Inflammatory macrophage (primary cell): ENCODE results near the gene GPATCH2L.
A peak's percentile ranks its signal among the peaks of the same experiment; 100 is the strongest.

ENCODE experiments used
- DNase-seq, 2 donors: peaks; one replicate each; pipeline ENCODE4 v3.0.0-alpha.2; 2020 to 2022

Gene GPATCH2L

DNA sequence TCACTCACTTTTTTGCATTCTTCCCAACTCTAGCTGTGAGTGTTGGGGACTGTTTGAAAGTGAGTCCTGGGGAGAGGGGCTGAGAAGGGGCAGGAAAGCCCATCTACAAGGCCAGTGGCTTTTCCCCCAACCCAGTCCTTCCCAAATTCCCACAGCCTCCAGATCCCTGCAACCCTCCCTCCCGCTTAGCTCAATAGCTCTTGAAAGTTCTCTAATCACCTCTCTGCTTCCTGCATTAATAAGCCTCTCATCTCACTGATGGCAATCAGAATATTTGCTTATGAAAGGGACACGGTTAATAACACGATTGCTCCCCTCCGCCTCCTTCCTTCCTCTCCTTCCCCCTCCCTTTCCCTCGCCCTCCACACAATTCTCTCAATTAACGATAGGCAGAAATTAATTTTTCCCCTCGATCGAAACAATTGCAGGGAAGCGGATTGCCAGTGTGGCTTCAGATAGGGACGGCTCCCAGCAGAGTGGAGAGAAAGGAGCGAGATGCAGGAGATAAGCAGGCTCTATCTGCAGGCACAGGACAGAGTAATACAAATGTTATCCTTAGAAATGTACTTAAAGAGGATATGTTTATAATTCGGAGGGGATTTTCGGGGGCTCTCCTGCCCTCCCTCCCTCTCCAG is 15.1 kb upstream of the GPATCH2L start:
- DNase-seq, result no peak

DNA sequence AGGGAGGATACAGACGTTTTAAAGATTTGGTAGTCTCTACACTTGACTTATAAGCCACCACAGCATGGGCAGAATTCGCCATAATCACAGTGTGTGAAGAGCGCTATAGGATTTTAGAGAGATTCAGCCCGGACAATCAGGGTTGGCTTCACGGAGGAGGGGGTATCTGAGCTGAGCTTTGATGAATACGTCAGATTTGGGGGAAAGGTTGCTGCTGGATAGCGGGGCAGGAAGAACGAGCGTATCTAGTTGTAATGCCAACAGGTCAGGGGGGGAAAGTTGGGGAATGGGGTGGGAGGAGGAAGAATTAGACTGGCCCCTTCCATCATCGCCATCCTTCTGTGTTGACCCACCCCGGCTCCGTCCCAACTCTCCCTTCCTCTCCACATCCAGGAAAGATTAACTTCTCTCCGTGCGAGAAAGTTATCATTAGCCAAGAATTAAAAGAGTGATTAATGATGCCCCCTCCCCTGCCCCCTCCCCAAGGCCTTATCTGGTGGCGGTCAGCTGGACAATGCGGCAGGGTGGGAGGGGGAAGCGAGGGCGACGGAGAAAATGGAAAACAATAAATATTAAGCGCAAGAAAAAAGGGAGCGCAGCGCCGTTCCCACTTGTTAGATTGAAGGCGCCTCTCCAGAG is 13.5 kb upstream of the GPATCH2L start:
- no peak for DNase-seq

DNA sequence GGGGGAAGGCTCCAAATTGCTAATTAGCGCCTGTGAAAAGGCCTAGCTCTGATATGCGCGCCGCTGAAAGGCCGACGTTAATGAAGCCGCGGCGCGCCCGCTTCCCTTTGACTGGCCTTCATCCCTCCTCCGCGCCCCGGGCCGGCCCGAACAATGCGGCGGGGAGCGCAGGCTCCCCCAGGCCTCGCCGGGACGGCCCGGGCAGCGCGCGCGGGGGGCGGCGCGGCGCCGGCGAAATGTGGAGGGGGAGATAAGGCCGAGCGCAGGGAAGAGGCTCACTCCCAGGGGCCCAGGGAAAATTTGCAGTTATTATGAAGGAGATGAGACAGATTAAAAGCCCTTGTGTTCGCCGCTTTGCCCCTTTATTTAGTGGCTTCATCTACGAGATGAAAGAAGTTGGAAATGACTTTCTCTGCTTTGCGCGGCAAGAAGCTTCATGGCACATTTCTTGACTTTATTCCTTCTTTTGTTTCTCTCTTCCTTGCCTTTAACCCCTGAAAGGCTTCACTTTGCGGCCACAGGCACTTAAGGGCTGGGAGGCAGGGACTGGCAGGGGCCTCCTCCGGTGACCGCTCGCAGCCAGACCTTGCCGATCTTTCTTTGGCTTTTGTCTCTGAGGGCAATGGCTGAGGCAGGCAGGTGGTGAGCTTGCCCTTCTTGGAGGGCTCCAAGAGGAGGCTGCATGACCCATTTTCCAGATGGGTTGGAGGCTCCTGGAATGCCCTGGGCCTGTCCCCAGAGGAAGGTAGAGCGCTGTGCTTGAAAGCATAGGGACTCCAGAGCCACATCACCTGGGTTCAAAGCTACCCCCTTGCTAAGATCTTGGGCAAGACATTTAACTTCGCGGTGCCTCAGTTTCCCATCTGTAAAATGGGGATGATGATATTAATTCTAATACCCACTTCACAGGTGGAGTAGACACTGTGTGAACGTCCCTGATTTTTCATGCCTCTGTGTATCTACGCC is 12.7 kb upstream of the GPATCH2L start:
- DNase-seq, result no peak

DNA sequence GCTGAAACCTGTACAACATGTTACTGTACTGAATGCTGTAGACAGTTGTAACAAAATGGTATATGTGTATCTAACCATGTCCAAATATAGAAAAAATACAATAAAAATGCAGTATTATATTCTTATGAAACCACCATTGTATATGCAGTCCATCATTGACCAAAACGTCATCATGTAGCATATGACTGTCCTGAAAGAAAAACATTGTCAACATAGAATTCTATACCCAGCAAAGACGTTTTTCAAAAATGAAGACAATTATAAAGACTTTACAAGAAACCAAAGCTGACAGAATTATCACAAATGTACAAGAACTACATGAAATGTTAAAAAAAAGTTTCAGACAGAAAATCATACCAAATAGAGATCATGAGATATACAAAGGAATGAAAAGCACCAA is 8.1 kb upstream of the GPATCH2L start:
- DNase-seq, result no peak

DNA sequence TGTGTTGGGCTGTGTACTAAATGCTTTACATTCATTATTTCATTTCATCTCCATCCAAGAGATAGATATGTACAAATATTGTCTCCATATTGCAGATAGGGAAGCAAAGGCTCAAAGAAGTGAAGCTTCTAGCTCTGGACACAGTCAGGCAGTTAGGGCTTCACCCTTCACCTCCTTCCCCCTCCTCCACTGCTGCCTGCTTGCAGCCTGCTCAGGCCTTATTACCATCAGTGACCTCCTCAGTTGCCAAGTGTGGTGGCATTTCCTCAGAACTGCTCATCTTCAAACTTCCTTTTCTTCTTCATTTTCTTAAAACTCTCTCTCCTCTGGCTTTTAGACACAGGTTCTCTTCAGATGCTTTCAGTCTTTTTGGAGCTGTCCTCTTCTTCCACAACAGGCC is 4.7 kb upstream of the GPATCH2L start:
- DNase-seq, result peak; percentile 40 to 41

DNA sequence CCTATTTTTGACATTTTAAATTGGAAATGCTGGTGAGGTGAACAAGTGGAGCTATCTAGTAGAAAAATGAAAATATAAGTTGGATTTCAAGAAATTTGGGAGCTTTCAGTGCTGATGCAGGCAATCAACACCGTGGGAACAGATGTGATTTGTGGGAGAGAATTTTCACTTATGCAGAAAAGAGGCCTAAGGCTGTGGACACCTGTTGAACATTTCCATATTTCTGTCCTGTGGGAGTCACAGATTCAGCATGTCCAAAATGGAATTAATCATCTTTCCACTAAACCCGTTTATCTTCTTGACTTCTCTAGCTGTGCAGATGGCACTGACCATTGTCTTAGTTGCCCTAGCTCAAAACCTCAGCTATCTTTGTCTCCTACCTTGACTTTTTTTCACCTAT is 2.5 kb upstream of the GPATCH2L start:
- DNase-seq, result no peak

DNA sequence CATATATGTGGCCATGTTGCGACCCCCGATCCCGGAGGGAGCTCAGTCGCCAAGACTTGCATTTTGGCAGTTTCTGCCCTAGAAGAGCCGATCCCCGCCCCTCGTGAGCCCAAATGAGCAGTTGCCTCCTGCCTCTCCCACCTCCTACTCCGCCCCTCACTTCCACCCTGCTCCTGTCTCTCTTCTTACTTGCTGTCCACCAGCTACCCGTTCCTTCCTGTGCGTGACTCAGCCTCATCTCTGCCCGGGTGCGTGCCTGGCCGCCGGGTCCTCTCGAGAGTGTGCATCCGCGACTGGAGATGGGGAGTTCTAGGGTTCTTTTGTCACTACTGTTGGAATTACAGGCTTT is 585 bp downstream of the GPATCH2L start:
- DNase-seq, result peak; percentile 79 to 92

DNA sequence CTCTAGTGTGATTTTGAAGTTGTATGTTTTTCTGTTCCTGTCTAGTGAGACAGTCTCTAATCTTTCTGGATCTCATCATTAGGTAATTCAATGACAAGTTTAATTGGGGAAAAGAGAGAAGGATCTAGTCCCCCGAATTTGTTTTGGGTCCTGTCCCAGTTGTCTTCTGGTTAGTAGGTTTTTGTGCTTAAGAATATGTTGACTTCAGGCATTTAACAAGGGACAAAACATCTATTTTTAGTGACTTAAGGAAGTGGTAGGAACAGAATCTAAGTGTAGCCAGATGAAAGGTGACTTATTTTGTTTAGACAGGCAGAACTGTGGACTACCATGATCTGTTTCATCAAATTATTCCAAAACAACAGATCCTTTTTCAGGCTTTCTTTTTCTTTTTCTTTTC is 2.2 kb downstream of the GPATCH2L start:
- DNase-seq, result no peak

DNA sequence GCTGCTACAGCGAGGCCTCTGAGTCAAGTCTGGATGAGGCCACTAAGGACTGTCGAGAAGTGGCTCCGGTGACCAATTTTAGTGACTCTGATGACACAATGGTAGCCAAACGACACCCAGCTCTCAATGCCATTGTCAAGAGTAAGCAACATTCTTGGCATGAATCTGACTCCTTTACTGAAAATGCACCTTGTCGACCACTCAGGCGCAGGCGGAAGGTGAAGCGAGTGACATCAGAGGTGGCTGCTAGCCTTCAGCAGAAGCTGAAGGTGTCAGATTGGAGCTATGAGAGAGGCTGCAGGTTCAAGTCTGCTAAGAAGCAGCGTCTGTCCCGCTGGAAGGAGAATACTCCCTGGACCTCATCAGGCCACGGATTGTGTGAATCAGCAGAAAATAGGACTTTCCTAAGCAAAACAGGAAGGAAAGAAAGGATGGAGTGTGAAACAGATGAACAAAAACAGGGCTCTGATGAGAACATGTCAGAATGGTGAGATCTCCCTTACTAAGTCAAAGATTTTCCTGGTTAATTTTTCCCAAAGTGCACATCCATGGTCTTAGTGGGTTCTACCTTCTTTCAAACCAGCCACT is 2.9 kb downstream of the GPATCH2L start:
- DNase-seq, result no peak

DNA sequence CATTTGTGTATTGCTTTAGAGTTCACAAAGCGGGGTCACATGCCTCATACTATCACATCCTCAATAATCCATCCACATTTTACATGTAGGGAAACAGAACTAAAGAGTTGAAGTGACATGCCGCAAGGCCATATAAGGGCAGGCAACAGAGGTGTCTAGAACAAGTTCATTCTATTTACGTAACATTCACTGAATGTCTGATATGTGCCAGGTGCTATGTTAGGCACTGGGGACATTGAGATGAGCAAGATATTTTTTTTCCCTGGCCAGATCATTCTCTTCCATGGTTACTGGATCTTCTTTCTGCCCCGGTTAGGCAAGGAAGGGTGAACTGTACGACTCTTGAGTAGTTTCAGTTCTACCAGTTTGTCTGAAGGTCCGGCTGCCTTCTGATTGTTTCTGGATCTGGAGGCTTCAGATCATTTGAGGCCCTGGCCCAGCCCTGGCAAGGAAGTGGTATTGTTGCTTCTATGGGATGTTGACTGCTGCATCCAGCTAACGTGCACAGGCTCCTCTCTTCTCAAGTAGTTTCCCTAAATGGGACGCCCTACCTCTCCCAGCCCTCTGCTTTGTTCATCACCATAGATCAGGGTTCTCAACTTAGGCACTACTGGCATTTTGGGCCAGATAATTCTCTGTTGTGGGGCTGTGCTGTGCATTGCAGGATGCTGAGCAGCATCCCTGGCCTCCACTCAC is 12.1 kb downstream of the GPATCH2L start:
- DNase-seq, result no peak

DNA sequence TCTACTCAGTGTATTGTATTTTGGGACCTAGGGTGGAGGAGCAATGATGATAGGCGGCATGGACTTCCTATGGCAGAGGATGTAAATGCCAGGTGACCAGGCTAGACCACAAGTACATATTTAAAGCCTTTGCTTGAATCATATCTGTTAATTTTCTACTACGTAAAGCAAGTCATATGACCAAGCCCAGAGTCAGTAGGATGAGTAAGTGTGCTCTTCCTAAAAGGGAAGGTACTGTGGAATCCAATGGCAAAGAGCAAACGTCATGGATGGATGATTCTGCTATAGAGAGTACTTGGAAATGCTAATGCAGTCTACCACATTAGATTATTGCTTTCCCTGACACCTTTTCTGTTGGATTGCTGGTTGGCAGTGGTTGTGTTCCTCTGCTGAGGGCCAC is 16.8 kb downstream of the GPATCH2L start:
- DNase-seq, result no peak

DNA sequence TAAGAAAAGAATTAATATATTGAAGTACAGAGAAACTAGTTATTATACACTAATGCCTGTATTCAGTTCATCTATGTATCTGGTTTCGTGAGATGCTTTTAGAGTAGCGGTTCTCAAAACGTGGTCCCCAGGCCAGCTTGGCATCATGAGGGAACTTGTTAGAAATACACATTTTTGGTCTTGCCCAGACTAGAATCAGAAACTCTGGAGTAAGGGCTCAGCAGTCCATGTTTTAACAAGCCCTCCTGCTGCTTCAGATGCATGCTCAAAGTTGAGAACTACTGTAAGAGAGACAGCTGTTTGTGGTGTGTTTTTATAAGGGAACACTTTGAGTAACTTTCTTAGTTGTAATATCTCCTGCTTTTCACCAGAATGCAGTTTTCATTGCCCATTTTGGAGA is 18.1 kb downstream of the GPATCH2L start:
- no peak for DNase-seq

DNA sequence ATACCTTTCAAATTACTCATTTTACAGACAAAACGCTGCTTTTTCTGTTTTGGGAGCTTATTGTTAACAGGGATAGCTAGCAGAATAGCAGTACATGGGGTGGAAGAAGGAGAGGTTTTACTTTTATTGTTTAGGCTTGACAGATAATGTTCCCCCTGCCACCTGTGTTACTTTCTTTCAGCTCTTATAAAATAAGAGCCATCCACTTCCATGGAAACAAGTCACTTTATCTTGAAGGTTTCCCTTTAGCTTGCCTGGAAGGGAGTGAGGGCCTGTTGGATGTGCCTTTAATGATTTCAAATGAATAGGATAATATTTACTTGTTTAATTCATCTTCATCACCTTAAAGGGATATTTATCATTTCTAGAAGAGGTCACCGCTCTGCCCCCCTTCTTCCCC is 23.3 kb downstream of the GPATCH2L start:
- DNase-seq, result no peak

DNA sequence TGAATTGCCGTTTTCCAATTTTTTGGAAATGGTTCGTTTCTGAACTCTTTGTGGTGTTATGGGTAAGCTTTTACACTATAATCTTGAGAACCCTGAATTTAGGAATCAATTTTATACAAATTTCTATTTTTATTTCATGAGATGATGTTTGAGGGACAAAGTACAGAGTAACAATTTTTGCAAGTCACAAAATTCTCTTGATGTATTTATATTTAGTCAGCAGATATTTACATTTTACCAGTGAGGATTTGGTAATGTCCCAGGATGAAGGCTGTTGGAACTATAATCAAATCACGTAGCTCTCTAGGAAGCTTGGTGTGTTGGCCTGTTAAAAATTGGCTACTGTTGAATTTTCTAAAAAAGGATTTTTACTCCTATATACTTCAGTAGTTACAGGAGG is 24.2 kb downstream of the GPATCH2L start:
- no peak for DNase-seq

DNA sequence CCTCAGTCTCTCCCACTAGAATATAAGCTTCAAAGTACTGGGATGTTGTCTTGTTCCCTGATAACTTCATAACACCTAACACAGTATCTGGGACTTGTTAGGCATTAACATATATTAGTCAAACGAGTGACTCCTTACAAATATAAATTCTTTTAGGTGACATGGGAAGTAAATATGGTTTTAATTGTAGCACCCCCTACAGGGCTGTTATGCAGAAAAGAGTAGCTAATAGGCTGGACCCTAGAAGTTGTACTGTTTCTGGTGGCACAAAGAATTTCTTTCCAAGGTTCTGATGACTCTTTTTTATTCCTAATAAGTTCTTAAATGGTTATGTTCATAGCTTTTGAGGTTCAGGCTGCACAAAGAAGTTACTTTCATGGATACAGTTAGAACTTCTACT is 29.8 kb downstream of the GPATCH2L start:
- peak in 1 of 2 donors; percentile 9 for DNase-seq

DNA sequence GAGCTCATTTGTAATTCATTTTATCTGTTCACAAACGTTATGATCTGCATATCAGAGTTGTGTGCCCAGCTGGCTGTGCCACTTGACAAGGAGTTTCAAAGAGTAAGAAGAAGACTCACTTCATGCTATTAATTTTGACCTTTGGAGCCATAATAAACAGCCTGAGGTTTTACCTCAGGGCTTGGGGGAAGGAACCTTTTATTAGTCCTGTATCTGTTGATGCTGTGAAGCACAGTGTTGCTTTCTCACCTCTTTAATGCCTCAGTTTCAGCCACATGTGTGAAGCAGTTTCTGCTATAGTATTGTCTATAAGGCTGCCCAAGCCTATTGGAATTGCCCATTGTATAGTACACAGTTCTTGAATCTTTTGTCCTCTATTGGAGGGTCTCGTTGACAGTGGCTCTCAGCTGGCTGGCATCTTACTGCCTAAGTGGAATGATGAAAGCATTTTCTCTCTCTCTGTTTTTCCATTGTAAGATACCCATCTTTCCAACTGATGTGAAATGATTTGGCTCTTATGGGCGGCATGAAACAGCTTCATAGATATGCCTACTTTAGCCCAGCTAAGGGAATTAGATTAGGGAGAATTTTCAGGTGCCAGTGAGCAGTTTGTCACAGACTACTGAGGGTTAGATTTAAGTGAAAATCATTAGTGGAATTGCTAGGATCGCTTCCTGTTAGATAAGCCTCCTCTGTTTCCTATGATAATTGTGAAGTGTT is 34.7 kb downstream of the GPATCH2L start:
- no peak for DNase-seq

DNA sequence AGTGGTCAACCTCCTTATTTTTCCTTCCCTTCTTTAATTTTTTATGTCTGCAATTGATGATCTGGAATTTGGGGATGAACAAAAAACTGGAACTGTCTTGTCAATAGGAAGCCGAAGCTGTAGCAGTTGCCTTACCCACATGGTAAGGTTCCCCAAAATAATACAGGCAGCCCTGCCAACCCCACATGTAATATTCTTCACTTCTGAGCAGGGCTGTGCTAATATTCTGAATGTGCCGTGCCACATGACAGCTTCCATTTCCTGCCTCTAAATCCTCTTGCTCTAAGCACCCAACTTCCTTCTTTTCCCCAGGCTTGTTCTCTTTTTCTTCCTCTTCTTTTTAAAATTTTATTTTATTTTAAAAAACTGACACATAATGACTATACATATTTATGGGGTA is 39.6 kb downstream of the GPATCH2L start:
- DNase-seq, result peak; percentile 93 to 95

DNA sequence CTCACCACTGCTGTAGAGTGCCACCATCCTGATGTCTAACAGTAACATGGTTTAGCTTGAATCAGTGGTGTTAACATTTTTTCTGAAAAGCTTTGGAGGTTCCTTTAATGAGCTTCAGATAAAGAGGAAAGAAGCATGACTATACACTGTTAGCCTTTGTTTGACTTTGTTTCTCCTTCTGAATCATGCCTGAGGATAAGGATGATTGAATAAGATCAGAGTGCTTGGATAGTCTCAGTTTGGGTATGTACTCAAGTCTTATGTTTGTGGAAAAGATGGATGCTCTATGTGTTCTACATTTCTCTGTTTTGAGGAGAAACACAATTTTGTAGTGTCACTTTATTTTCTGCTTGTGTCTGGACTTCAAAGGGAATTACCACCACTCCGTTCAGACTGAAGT is 42.0 kb downstream of the GPATCH2L start:
- DNase-seq, result no peak

DNA sequence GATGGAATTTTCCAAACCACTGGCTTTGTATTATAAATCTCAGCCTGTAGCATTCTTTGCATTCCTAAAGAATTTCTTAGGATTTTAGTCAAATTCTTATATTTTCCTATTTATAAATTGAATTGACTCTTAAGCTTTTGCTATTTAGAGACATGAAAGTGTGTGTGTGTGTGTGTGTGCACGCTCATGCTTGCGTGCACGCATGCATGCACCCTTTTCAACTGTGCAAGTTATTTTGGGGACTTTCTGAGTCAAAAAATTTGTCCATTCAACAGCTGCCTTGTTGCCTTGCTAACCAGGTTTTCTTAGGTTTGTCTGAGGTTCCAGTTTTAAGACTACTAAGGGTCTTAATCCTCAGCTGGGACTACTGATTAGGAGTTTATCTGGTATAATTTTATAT is 42.6 kb downstream of the GPATCH2L start:
- no peak for DNase-seq

DNA sequence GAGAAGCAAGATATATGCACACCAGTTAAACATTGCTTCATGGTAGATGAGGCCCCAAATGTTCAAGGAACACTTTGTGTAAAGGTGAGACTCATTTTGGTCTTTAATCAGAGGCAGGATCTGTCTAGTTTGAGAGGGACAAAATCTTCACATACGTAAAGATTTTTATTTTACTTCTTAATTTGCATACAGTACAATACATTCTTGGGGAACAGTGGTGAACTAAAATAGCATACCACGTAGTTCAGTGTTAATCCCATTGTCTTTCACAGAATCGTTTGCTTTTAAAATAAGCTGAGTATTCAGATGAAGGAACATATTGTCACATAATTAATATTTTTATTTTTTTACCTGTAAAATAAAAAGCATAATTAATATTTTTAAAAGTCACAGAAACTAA is 43.3 kb downstream of the GPATCH2L start:
- DNase-seq, result no peak

DNA sequence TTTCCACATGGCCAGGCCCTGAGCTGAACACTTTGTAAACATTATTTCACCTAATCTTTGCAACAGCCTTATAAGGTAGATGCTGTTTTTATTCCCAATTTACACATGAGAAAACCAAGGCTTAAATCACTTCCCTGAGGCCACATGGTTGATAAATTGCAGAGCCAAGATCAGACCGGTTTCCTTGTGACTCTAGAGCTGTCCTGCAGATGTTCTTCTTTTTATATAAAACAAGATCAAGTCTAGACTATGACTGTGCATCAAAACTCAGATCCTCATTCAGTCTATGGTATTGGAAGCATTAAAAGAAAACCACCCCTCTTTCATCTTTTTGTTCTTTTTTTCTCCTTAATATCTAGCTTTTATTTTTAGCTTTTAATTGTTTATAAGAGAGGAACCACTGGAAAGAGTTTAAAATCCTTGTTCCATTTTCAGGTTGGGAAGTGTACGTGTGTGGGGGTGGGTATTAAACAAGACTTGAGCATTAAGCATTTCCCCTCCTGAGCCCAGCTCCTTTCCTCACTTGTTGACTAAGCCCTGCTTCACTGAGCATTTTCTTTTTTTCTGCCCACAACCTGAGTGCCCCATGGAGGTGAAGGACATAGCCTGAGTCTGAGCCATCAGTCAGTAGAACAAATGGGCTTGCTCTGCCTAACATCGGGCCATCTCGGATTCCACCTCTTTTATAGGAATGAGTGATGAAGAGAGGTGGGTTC is 45.4 kb downstream of the GPATCH2L start:
- peak; percentile 49 to 59 for DNase-seq
